HUES48 (cell line): ENCODE measurements around the gene ATP2B3.

Experiments used
- H3K27ac ChIP-seq: one replicate; pipeline ENCODE4 v1.7.0; 2013; ENCODE audit warnings: low read depth, low read length, inconsistent platforms
- H3K27me3 ChIP-seq: 2 replicates; pipeline ENCODE4 v1.6.1; 2013; ENCODE audit warnings: mild to moderate bottlenecking, low read length; ENCODE audit not compliant: control insufficient read depth, insufficient read depth
- H3K36me3 ChIP-seq: 2 replicates; pipeline ENCODE4 v1.6.1; 2013; ENCODE audit warnings: low read length; ENCODE audit not compliant: control insufficient read depth, insufficient read depth
- H3K4me1 ChIP-seq: 2 replicates; pipeline ENCODE4 v1.6.1; 2013; ENCODE audit warnings: mild to moderate bottlenecking, low read length; ENCODE audit not compliant: control insufficient read depth, insufficient read depth
- H3K4me3 ChIP-seq: 2 replicates; pipeline ENCODE4 v1.5.1; 2013; ENCODE audit warnings: mild to moderate bottlenecking, low read depth, low read length
- H3K9ac ChIP-seq: 2 replicates; pipeline ENCODE4 v1.6.1; 2013; ENCODE audit warnings: mild to moderate bottlenecking, low read depth, low read length, moderate library complexity
- H3K9me3 ChIP-seq: 2 replicates; pipeline ENCODE4 v1.6.1; 2013; ENCODE audit warnings: low read length; ENCODE audit not compliant: control insufficient read depth, insufficient read depth

ATP2B3 gene

GRCh38 chrX:153510383-153510782, 7.1 kb upstream of the ATP2B3 start:
- Histone ChIP-seq H3K27ac (no peak overlapping the region), H3K27me3 (no peaks in the 10 kb centered on the region), H3K36me3 (no peaks in the 10 kb centered on the region), H3K4me3 (no peak overlapping the region), H3K9me3 (peaks cover 57% of the 10 kb centered on the region), H3K9ac (no peak overlapping the region), H3K4me1 (no peaks in the 10 kb centered on the region)

- no peaks in the 10 kb centered on the region for H3K4me1 ChIP-seq
- H3K9me3 ChIP-seq, result peaks cover 67% of the 10 kb centered on the region
- H3K36me3 ChIP-seq, result no peaks in the 10 kb centered on the region
- H3K27ac ChIP-seq, result no peak overlapping the region
- H3K9ac ChIP-seq, result no peak overlapping the region; the same call in 1 of the 2 replicates
- H3K27me3 ChIP-seq, result peaks cover 11% of the 10 kb centered on the region
- no peak overlapping the region for H3K4me3 ChIP-seq
Observed at GRCh38 chrX:153511784-153512500, 5.5 kb upstream of the ATP2B3 start.

- no peaks in the 10 kb centered on the region for H3K4me1 ChIP-seq
- H3K9me3 ChIP-seq, result peaks cover 63% of the 10 kb centered on the region
- no peak overlapping the region for H3K9ac ChIP-seq
- H3K4me3 ChIP-seq, result no peak overlapping the region
- no peaks in the 10 kb centered on the region for H3K36me3 ChIP-seq
- H3K27me3 ChIP-seq, result peaks cover 14% of the 10 kb centered on the region
- H3K27ac ChIP-seq, result no peak overlapping the region
Observed at GRCh38 chrX:153512501-153512893, 4.9 kb upstream of the ATP2B3 start.

GRCh38 chrX:153513265-153513664, 4.2 kb upstream of the ATP2B3 start:
- Histone ChIP-seq H3K4me3 (no peak overlapping the region), H3K36me3 (no peaks in the 10 kb centered on the region), H3K9me3 (peaks cover 58% of the 10 kb centered on the region), H3K4me1 (no peaks in the 10 kb centered on the region), H3K27ac (no peak overlapping the region), H3K9ac (no peak overlapping the region), H3K27me3 (peaks cover 22% of the 10 kb centered on the region)

- Histone ChIP-seq H3K27ac (no peak overlapping the region), H3K36me3 (no peaks in the 10 kb centered on the region), H3K27me3 (peaks cover 32% of the 10 kb centered on the region), H3K4me3 (no peak overlapping the region), H3K9ac (no peak overlapping the region), H3K9me3 (peaks cover 56% of the 10 kb centered on the region), H3K4me1 (no peaks in the 10 kb centered on the region)
Observed at GRCh38 chrX:153514259-153514658, 3.2 kb upstream of the ATP2B3 start.

GRCh38 chrX:153515435-153515834, 2.0 kb upstream of the ATP2B3 start:
- H3K36me3 ChIP-seq, result no peaks in the 10 kb centered on the region
- H3K4me3 ChIP-seq, result no peak overlapping the region
- no peaks in the 10 kb centered on the region for H3K4me1 ChIP-seq
- no peak overlapping the region for H3K9ac ChIP-seq
- H3K9me3 ChIP-seq, result peaks cover 54% of the 10 kb centered on the region
- H3K27ac ChIP-seq, result no peak overlapping the region
- peaks cover 38% of the 10 kb centered on the region for H3K27me3 ChIP-seq

GRCh38 chrX:153516073-153516472, 1.4 kb upstream of the ATP2B3 start:
- no peak overlapping the region for H3K4me3 ChIP-seq
- no peaks in the 10 kb centered on the region for H3K36me3 ChIP-seq
- no peak overlapping the region for H3K9ac ChIP-seq
- H3K27me3 ChIP-seq, result peaks cover 38% of the 10 kb centered on the region
- H3K9me3 ChIP-seq, result peaks cover 55% of the 10 kb centered on the region
- H3K4me1 ChIP-seq, result no peaks in the 10 kb centered on the region
- no peak overlapping the region for H3K27ac ChIP-seq

- H3K9me3 ChIP-seq, result peaks cover 51% of the 10 kb centered on the region
- no peaks in the 10 kb centered on the region for H3K4me1 ChIP-seq
- H3K27ac ChIP-seq, result no peak overlapping the region
- peaks cover 38% of the 10 kb centered on the region for H3K27me3 ChIP-seq
- H3K9ac ChIP-seq, result no peak overlapping the region
- H3K36me3 ChIP-seq, result no peaks in the 10 kb centered on the region
- peak overlapping the region; percentile 51; the same call in 1 of the 2 replicates for H3K4me3 ChIP-seq
Observed at GRCh38 chrX:153517946-153518834, 748 bp downstream of the ATP2B3 start.

GRCh38 chrX:153519569-153520286, 2.3 kb downstream of the ATP2B3 start:
- Histone ChIP-seq H3K9ac (no peak overlapping the region), H3K4me3 (no peak overlapping the region), H3K4me1 (no peaks in the 10 kb centered on the region), H3K27ac (no peak overlapping the region), H3K9me3 (peaks cover 42% of the 10 kb centered on the region), H3K36me3 (no peaks in the 10 kb centered on the region), H3K27me3 (peaks cover 38% of the 10 kb centered on the region)

GRCh38 chrX:153520287-153520917, 3.0 kb downstream of the ATP2B3 start:
- Histone ChIP-seq H3K27me3 (peaks cover 38% of the 10 kb centered on the region), H3K4me3 (no peak overlapping the region), H3K9me3 (peaks cover 44% of the 10 kb centered on the region; the same call in 1 of the 2 replicates)

More at GRCh38 chrX:153520287-153520917, 3.0 kb downstream of the ATP2B3 start:
- H3K9ac ChIP-seq, result no peak overlapping the region
- no peak overlapping the region for H3K27ac ChIP-seq
- no peaks in the 10 kb centered on the region for H3K36me3 ChIP-seq
- no peaks in the 10 kb centered on the region for H3K4me1 ChIP-seq
